Measurements from ENCODE around the gene PVRIG. TPM values are rescaled to one million over a fixed set of nuclear protein-coding genes. Genes with fewer than 3 reads are reported as not detected.
"Not testable (repeated sequence)": the region's sequence is repeated elsewhere in the genome, so short reads cannot be mapped to it uniquely, and the experiment has no call there.

PVRIG gene
- total RNA-seq, 1 donor from 2014 or later = 1.7 TPM

- DNase-seq (ENCODE audit: extremely low spot score in 2 of 2); H3K9me3 ChIP-seq; H3K4me3 ChIP-seq; H3K27ac ChIP-seq; H3K36me3 ChIP-seq; intact Hi-C loops (cut with DNase I); H3K27me3 ChIP-seq: not testable (repeated sequence)
- peaks cover 18% of the 10 kb centered on the region for H3K4me1 ChIP-seq
These were observed 26.5 kb downstream of the PVRIG start for GRCh38 chr7:100246121-100246864.

GRCh38 chr7:100246865-100247137, 27.1 kb downstream of the PVRIG start:
- intact Hi-C loops (cut with DNase I); H3K36me3 ChIP-seq; H3K4me3 ChIP-seq; H3K9me3 ChIP-seq; DNase-seq (ENCODE audit: extremely low spot score in 2 of 2); H3K27me3 ChIP-seq; H3K27ac ChIP-seq: not testable (repeated sequence)
- peaks cover 18% of the 10 kb centered on the region for H3K4me1 ChIP-seq

- Histone ChIP-seq H3K27me3 (no peaks in the 10 kb centered on the region), H3K36me3 (no peaks in the 10 kb centered on the region), H3K4me3 (no peak overlapping the region), H3K9me3 (no peaks in the 10 kb centered on the region), H3K4me1 (peaks cover 18% of the 10 kb centered on the region), H3K27ac (no peak overlapping the region)
- DNase-seq (ENCODE audit: extremely low spot score in 2 of 2) = no peak
- intact Hi-C loops (cut with DNase I) = no loop called here
- TF ChIP-seq CTCF (IDR thresholded peaks at IDR 0.05) (no peak), POLR2AphosphoS5 (IDR thresholded peaks at IDR 0.05; ENCODE audit: insufficient read depth in 1 of 2, low read depth in 1 of 2) (no peak), POLR2A (IDR thresholded peaks at IDR 0.05) (no peak)
These were observed 27.5 kb downstream of the PVRIG start for GRCh38 chr7:100247152-100247757.

- H3K27me3 ChIP-seq = no peaks in the 10 kb centered on the region
These were observed 28.7 kb downstream of the PVRIG start for GRCh38 chr7:100248483-100248882.

GRCh38 chr7:100257017-100257416, 37.3 kb downstream of the PVRIG start:
- Histone ChIP-seq H3K9me3 (no peaks in the 10 kb centered on the region), H3K27ac (no peak overlapping the region), H3K4me3 (no peak overlapping the region), H3K36me3 (no peaks in the 10 kb centered on the region), H3K4me1 (no peaks in the 10 kb centered on the region), H3K27me3 (no peaks in the 10 kb centered on the region)
- no peak for DNase-seq (ENCODE audit: extremely low spot score in 2 of 2)
- no peak for TF ChIP-seq POLR2A (IDR thresholded peaks at IDR 0.05)
- no peak for TF ChIP-seq CTCF (IDR thresholded peaks at IDR 0.05)
- TF ChIP-seq POLR2AphosphoS5 (IDR thresholded peaks at IDR 0.05; ENCODE audit: insufficient read depth in 1 of 2, low read depth in 1 of 2) = no peak
- intact Hi-C loops (cut with DNase I) = no loop called here

More at GRCh38 chr7:100248483-100248882, 28.7 kb downstream of the PVRIG start:
- Histone ChIP-seq H3K9me3 (no peaks in the 10 kb centered on the region), H3K4me3 (no peak overlapping the region), H3K36me3 (no peaks in the 10 kb centered on the region), H3K4me1 (peaks cover 18% of the 10 kb centered on the region), H3K27ac (no peak overlapping the region)
- DNase-seq (ENCODE audit: extremely low spot score in 2 of 2) = no peak
- intact Hi-C loops (cut with DNase I) = no loop called here
- no peak for TF ChIP-seq POLR2A (IDR thresholded peaks at IDR 0.05)
- no peak for TF ChIP-seq POLR2AphosphoS5 (IDR thresholded peaks at IDR 0.05; ENCODE audit: insufficient read depth in 1 of 2, low read depth in 1 of 2)
- no peak for TF ChIP-seq CTCF (IDR thresholded peaks at IDR 0.05)

- H3K27me3 ChIP-seq; H3K36me3 ChIP-seq; H3K4me3 ChIP-seq; H3K4me1 ChIP-seq; DNase-seq (ENCODE audit: extremely low spot score in 2 of 2); H3K27ac ChIP-seq; H3K9me3 ChIP-seq; intact Hi-C loops (cut with DNase I): not testable (repeated sequence)
These were observed 40.2 kb downstream of the PVRIG start for GRCh38 chr7:100259984-100260383.

- H3K4me3 ChIP-seq; DNase-seq (ENCODE audit: extremely low spot score in 2 of 2); H3K27ac ChIP-seq; H3K9me3 ChIP-seq; H3K27me3 ChIP-seq; H3K36me3 ChIP-seq; intact Hi-C loops (cut with DNase I); H3K4me1 ChIP-seq: not testable (repeated sequence)
These were observed 43.1 kb downstream of the PVRIG start for GRCh38 chr7:100262896-100263295.

GRCh38 chr7:100264223-100264622, 44.5 kb downstream of the PVRIG start:
- intact Hi-C loops (cut with DNase I); H3K9me3 ChIP-seq; H3K36me3 ChIP-seq; DNase-seq (ENCODE audit: extremely low spot score in 2 of 2); H3K27me3 ChIP-seq; H3K4me3 ChIP-seq; H3K27ac ChIP-seq; H3K4me1 ChIP-seq: not testable (repeated sequence)

- DNase-seq (ENCODE audit: extremely low spot score in 2 of 2); H3K27ac ChIP-seq; H3K27me3 ChIP-seq; H3K9me3 ChIP-seq; H3K36me3 ChIP-seq; H3K4me3 ChIP-seq; H3K4me1 ChIP-seq; intact Hi-C loops (cut with DNase I): not testable (repeated sequence)
These were observed 45.0 kb downstream of the PVRIG start for GRCh38 chr7:100264669-100265165.

GRCh38 chr7:100265851-100266250, 46.1 kb downstream of the PVRIG start:
- H3K27ac ChIP-seq; H3K9me3 ChIP-seq; H3K4me3 ChIP-seq; DNase-seq (ENCODE audit: extremely low spot score in 2 of 2); H3K27me3 ChIP-seq; intact Hi-C loops (cut with DNase I); H3K36me3 ChIP-seq: not testable (repeated sequence)
- peaks cover 11% of the 10 kb centered on the region for H3K4me1 ChIP-seq
